ENCODE measurements around the gene ZNF280C.

GRCh38 chrX:130196466-130196865 lies 72.2 kb downstream of the ZNF280C start:
- TF ChIP-seq CTCF (conservative IDR thresholded peaks at IDR 0.05; ENCODE audit: low read length) (no peak), EZH2phosphoT487 (IDR thresholded peaks at IDR 0.05; ENCODE audit: borderline replicate concordance, low read depth, low read length) (no peak)

Measured in OCI-LY7 (cell line).